Hepatocyte (in vitro differentiated cells): ENCODE measurements around the gene WDFY4.

Experiments used
- EZH2 ChIP-seq: fragments of 200-600 bp; sonication (generic); IDR thresholded peaks from 2 replicates; pipeline ENCODE4 v1.6.1; 2016; ENCODE audit warnings: antibody characterized with exemption, mild to moderate bottlenecking, borderline replicate concordance
- EZH2phosphoT487 ChIP-seq: fragments of 200-600 bp; sonication (generic); IDR thresholded peaks from one replicate; pipeline ENCODE4 v1.6.1; 2018; ENCODE audit warnings: antibody characterized with exemption, mild to moderate bottlenecking, low read depth, moderate library complexity; ENCODE audit not compliant: unreplicated experiment, severe bottlenecking
- TF ChIP-seq, protein P1 (sequence below): fragments of 200-600 bp; sonication (generic); IDR thresholded peaks from 2 replicates; pipeline ENCODE4 v1.5.1; 2016; ENCODE audit warnings: antibody characterized with exemption, mild to moderate bottlenecking; ENCODE audit not compliant: poor library complexity

DNA sequence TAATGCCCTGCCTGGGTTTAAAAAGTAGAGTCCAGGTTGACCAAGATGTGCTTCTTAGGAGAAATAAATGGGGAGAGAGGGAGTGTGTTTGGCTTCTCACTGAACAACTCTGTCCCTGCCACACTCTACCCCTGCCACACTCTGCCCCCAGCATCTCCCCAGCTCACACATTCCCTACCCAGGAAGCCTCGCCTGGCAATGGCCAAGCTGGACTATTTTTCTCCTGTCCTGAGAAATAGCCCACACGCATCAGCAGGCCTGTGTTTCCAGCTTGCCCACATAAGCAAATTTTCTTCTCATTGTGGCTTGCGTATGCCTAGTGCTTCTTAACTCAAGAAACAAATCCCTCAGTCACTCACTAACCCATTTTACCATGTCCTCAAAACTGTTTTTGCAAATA lies 253.1 kb downstream of the WDFY4 start:
- no peak for TF ChIP-seq EZH2phosphoT487
- TF ChIP-seq, protein P1, sequence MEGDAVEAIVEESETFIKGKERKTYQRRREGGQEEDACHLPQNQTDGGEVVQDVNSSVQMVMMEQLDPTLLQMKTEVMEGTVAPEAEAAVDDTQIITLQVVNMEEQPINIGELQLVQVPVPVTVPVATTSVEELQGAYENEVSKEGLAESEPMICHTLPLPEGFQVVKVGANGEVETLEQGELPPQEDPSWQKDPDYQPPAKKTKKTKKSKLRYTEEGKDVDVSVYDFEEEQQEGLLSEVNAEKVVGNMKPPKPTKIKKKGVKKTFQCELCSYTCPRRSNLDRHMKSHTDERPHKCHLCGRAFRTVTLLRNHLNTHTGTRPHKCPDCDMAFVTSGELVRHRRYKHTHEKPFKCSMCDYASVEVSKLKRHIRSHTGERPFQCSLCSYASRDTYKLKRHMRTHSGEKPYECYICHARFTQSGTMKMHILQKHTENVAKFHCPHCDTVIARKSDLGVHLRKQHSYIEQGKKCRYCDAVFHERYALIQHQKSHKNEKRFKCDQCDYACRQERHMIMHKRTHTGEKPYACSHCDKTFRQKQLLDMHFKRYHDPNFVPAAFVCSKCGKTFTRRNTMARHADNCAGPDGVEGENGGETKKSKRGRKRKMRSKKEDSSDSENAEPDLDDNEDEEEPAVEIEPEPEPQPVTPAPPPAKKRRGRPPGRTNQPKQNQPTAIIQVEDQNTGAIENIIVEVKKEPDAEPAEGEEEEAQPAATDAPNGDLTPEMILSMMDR = no peak
- no peak for TF ChIP-seq EZH2
